Measurements from ENCODE around the gene ZNF718. TPM values are rescaled to one million over a fixed set of nuclear protein-coding genes. Genes with fewer than 3 reads are reported as not detected.

ZNF718 gene
- total and polyA plus RNA-seq, 2 of the 13 experiments (the other 11 are each of a cell fraction or from before 2014, with no cell fraction given) = not detected

GRCh38 chr4:161496-162284 lies 37.4 kb downstream of the ZNF718 start (continued):
- TF ChIP-seq KIAA2018 (CRISPR knock-in tag; IDR thresholded peaks at IDR 0.05; ENCODE audit: borderline replicate concordance) (no peak), ZNF841 (CRISPR knock-in tag; IDR thresholded peaks at IDR 0.05; ENCODE audit: borderline replicate concordance) (no peak), ZBTB34 (CRISPR knock-in tag; IDR thresholded peaks at IDR 0.05) (no peak), TCF7L2 (IDR thresholded peaks at IDR 0.05; ENCODE audit: low read depth, low read length) (no peak), HDAC1 (CRISPR knock-in tag; IDR thresholded peaks at IDR 0.05) (no peak), HNF1A (IDR thresholded peaks at IDR 0.05; ENCODE audit: low read depth) (no peak), HNF1A (CRISPR knock-in tag; IDR thresholded peaks at IDR 0.05; ENCODE audit: borderline replicate concordance) (no peak), ATF6 (CRISPR knock-in tag; conservative IDR thresholded peaks at IDR 0.05) (no peak), ZSCAN9 (CRISPR knock-in tag; IDR thresholded peaks at IDR 0.05; ENCODE audit: borderline replicate concordance) (no peak)
